ENCODE data around the gene ADAMTS19. TPM values are rescaled to one million over a fixed set of nuclear protein-coding genes. Genes with fewer than 3 reads are reported as not detected.
"Not testable (repeated sequence)": the region's sequence is repeated elsewhere in the genome, so short reads cannot be mapped to it uniquely, and the experiment has no call there.

ADAMTS19 gene
- total RNA-seq, result not detected
- not detected for polyA plus RNA-seq

- Histone ChIP-seq H3K4me1 (ENCODE audit: insufficient read depth, low read length) (no peaks in the 10 kb centered on the region), H3K27me3 (ENCODE audit: insufficient read depth, low read length, poor library complexity, severe bottlenecking) (no peaks in the 10 kb centered on the region), H3K4me3 (ENCODE audit: low read length) (no peak within 1 kb of the TSS), H3K36me3 (ENCODE audit: insufficient read depth, low read length) (no peaks in the 10 kb centered on the region), H3K27ac (ENCODE audit: low read depth, low read length) (no peak within 1 kb of the TSS), H3K9me3 (ENCODE audit: low read length) (no peaks in the 10 kb centered on the region)
- DNase-seq, result no peak
- Mint-ChIP-seq H3K27ac (no peak within 1 kb of the TSS), H3K36me3 (peaks cover 0 to 5% (median 0%) of the 10 kb centered on the region in 3 donors), H3K4me3 (no peak within 1 kb of the TSS), H3K4me1 (peaks cover 2 to 12% (median 6%) of the 10 kb centered on the region in 3 donors), H3K9me3 (peaks cover 0 to 9% (median 5%) of the 10 kb centered on the region in 5 donors), H3K27me3 (peaks cover 27 to 40% of the 10 kb centered on the region in 2 donors)
- POLR2A ChIA-PET, result no interaction called here
- CTCF ChIA-PET, result no interaction called here
Observed at GRCh38 chr5:129459777-129460671, at the start of gene ADAMTS19. Gene ADAMTS19, plus strand, starts transcription at chr5:129460298. Its CDS starts 94 bp downstream, at chr5:129460392.

DNA sequence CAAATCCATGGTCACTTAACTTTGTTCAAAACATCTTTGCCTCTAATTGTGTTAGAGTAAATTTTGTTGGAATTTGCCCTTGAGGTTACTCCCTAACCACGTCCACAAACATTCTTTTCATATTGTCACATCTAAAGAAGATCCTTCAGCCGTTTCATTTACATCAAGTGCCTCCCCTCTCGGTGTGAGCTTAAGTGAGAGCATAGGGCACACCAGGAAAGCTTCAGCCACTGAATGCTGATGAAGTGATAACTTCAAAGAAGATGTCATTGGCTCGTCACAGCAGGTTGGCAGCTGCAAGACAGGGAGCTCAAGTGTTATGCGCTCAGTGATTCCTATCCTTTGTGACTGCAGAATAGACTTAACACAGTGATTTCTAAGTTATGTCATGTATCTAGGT, 49.6 kb upstream of the ADAMTS19 start:
- no peak for DNase-seq
- Mint-ChIP-seq H3K4me1 (no peaks in the 10 kb centered on the region), H3K36me3 (no peaks in the 10 kb centered on the region), H3K4me3 (no peak overlapping the region), H3K9me3 (peaks cover 4 to 12% (median 7%) of the 10 kb centered on the region in 5 donors), H3K27me3 (no peaks in the 10 kb centered on the region), H3K27ac (no peak overlapping the region)
- H3K4me1 ChIP-seq (ENCODE audit: insufficient read depth, low read length), result no peaks in the 10 kb centered on the region
- H3K36me3 ChIP-seq (ENCODE audit: insufficient read depth, low read length), result no peaks in the 10 kb centered on the region
- ChIA-PET CTCF (no interaction called here), POLR2A (no interaction called here)
- no peak overlapping the region for H3K4me3 ChIP-seq (ENCODE audit: low read length)
- no peaks in the 10 kb centered on the region for H3K27me3 ChIP-seq (ENCODE audit: insufficient read depth, low read length, poor library complexity, severe bottlenecking)
- H3K9me3 ChIP-seq (ENCODE audit: low read length), result no peaks in the 10 kb centered on the region
- H3K27ac ChIP-seq (ENCODE audit: low read depth, low read length), result no peak overlapping the region

GRCh38 chr5:129412721-129413120, 47.4 kb upstream of the ADAMTS19 start:
- H3K4me1 Mint-ChIP-seq, result no peaks in the 10 kb centered on the region
- no peak overlapping the region for H3K27ac ChIP-seq (ENCODE audit: low read depth, low read length)
- no peaks in the 10 kb centered on the region for H3K36me3 Mint-ChIP-seq
- ChIA-PET POLR2A (no interaction called here), CTCF (no interaction called here)
- no peaks in the 10 kb centered on the region for H3K27me3 ChIP-seq (ENCODE audit: insufficient read depth, low read length, poor library complexity, severe bottlenecking)
- H3K4me1 ChIP-seq (ENCODE audit: insufficient read depth, low read length), result no peaks in the 10 kb centered on the region
- H3K27me3 Mint-ChIP-seq, result no peaks in the 10 kb centered on the region
- no peak overlapping the region for H3K4me3 ChIP-seq (ENCODE audit: low read length)
- no peak for DNase-seq
- no peaks in the 10 kb centered on the region for H3K9me3 ChIP-seq (ENCODE audit: low read length)
- H3K27ac Mint-ChIP-seq, result no peak overlapping the region
- H3K4me3 Mint-ChIP-seq, result no peak overlapping the region
- H3K36me3 ChIP-seq (ENCODE audit: insufficient read depth, low read length), result no peaks in the 10 kb centered on the region
- peaks cover 8 to 14% (median 11%) of the 10 kb centered on the region in 5 donors for H3K9me3 Mint-ChIP-seq

DNA sequence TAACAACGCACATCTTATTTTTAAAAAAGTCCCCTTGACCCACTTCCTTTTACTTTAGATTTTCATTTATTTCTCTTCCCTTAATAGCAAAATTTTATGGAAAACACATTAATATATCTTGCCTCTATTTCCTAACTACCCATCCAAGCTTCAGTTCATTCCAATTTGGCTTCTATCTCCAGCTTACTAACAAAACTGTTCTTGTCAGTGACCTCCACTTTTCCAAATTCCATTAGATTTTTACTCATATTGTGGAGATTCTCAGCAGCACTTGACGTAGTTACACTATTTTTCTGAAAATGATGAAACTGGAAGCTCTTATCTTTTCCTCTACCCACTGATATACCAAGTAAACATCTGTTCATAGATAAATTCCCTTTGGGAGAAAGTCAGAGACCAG, 46.5 kb upstream of the ADAMTS19 start:
- H3K4me1 ChIP-seq (ENCODE audit: insufficient read depth, low read length), result no peaks in the 10 kb centered on the region
- no peaks in the 10 kb centered on the region for H3K27me3 Mint-ChIP-seq
- no peaks in the 10 kb centered on the region for H3K36me3 Mint-ChIP-seq
- no peaks in the 10 kb centered on the region for H3K9me3 ChIP-seq (ENCODE audit: low read length)
- H3K4me3 ChIP-seq (ENCODE audit: low read length), result no peak overlapping the region
- H3K4me3 Mint-ChIP-seq, result no peak overlapping the region
- no peak overlapping the region for H3K27ac Mint-ChIP-seq
- H3K9me3 Mint-ChIP-seq, result peaks cover 8 to 14% (median 11%) of the 10 kb centered on the region in 5 donors
- H3K36me3 ChIP-seq (ENCODE audit: insufficient read depth, low read length), result no peaks in the 10 kb centered on the region
- H3K27ac ChIP-seq (ENCODE audit: low read depth, low read length), result no peak overlapping the region
- ChIA-PET POLR2A (no interaction called here), CTCF (no interaction called here)
- H3K4me1 Mint-ChIP-seq, result no peaks in the 10 kb centered on the region
- no peak for DNase-seq
- H3K27me3 ChIP-seq (ENCODE audit: insufficient read depth, low read length, poor library complexity, severe bottlenecking), result no peaks in the 10 kb centered on the region

GRCh38 chr5:129419292-129419691, 40.8 kb upstream of the ADAMTS19 start:
- Histone ChIP-seq H3K9me3 (ENCODE audit: low read length) (no peaks in the 10 kb centered on the region), H3K4me3 (ENCODE audit: low read length) (no peak overlapping the region), H3K27ac (ENCODE audit: low read depth, low read length) (no peak overlapping the region), H3K27me3 (ENCODE audit: insufficient read depth, low read length, poor library complexity, severe bottlenecking) (no peaks in the 10 kb centered on the region), H3K36me3 (ENCODE audit: insufficient read depth, low read length) (no peaks in the 10 kb centered on the region), H3K4me1 (ENCODE audit: insufficient read depth, low read length) (no peaks in the 10 kb centered on the region)
- Mint-ChIP-seq H3K36me3 (no peaks in the 10 kb centered on the region), H3K9me3 (peaks cover 2 to 10% (median 6%) of the 10 kb centered on the region in 5 donors), H3K4me1 (no peaks in the 10 kb centered on the region), H3K27me3 (no peaks in the 10 kb centered on the region), H3K4me3 (no peak overlapping the region), H3K27ac (no peak overlapping the region)
- DNase-seq, result no peak
- POLR2A ChIA-PET, result no interaction called here
- CTCF ChIA-PET, result no interaction called here

DNA sequence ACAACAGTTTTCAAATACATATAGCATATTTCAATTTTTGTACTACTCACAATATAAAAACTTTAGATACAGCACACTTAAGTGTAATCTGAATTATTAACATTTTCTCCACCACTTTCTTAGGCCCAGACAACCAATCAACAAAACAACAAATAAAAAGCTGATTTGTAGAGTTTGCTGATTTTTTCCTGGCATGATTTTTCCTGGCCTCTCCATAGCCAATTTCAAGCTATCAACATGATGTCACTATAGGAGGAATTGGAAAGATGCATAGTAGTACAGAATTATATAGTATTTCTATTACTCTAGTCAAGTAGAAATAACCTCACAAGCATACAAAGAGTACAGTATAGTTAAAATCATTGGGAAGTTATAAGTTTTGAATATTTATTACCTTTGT, 35.1 kb upstream of the ADAMTS19 start:
- Histone ChIP-seq H3K36me3 (ENCODE audit: insufficient read depth, low read length) (no peaks in the 10 kb centered on the region), H3K4me1 (ENCODE audit: insufficient read depth, low read length) (no peaks in the 10 kb centered on the region), H3K27me3 (ENCODE audit: insufficient read depth, low read length, poor library complexity, severe bottlenecking) (no peaks in the 10 kb centered on the region), H3K9me3 (ENCODE audit: low read length) (no peaks in the 10 kb centered on the region), H3K4me3 (ENCODE audit: low read length) (no peak overlapping the region), H3K27ac (ENCODE audit: low read depth, low read length) (no peak overlapping the region)
- no peaks in the 10 kb centered on the region for H3K27me3 Mint-ChIP-seq
- no peak for DNase-seq
- no peak overlapping the region for H3K27ac Mint-ChIP-seq
- no peaks in the 10 kb centered on the region for H3K36me3 Mint-ChIP-seq
- CTCF ChIA-PET, result no interaction called here
- peaks cover 0 to 4% (median 3%) of the 10 kb centered on the region in 5 donors for H3K9me3 Mint-ChIP-seq
- no peak overlapping the region for H3K4me3 Mint-ChIP-seq
- POLR2A ChIA-PET, result no interaction called here
- H3K4me1 Mint-ChIP-seq, result no peaks in the 10 kb centered on the region

GRCh38 chr5:129426071-129426470, 34.0 kb upstream of the ADAMTS19 start:
- Mint-ChIP-seq H3K27me3 (no peaks in the 10 kb centered on the region), H3K4me3 (no peak overlapping the region)

GRCh38 chr5:129428636-129429035, 31.5 kb upstream of the ADAMTS19 start:
- POLR2A ChIA-PET; H3K27me3 Mint-ChIP-seq; H3K4me3 ChIP-seq (ENCODE audit: low read length); CTCF ChIA-PET; H3K4me1 Mint-ChIP-seq; H3K27ac Mint-ChIP-seq; H3K9me3 Mint-ChIP-seq; H3K9me3 ChIP-seq (ENCODE audit: low read length); H3K27ac ChIP-seq (ENCODE audit: low read depth, low read length); DNase-seq; H3K4me3 Mint-ChIP-seq; H3K27me3 ChIP-seq (ENCODE audit: insufficient read depth, low read length, poor library complexity, severe bottlenecking); H3K36me3 ChIP-seq (ENCODE audit: insufficient read depth, low read length); H3K36me3 Mint-ChIP-seq; H3K4me1 ChIP-seq (ENCODE audit: insufficient read depth, low read length): not testable (repeated sequence)

More at GRCh38 chr5:129426071-129426470, 34.0 kb upstream of the ADAMTS19 start:
- H3K4me1 Mint-ChIP-seq, result no peaks in the 10 kb centered on the region
- Histone ChIP-seq H3K36me3 (ENCODE audit: insufficient read depth, low read length) (no peaks in the 10 kb centered on the region), H3K27ac (ENCODE audit: low read depth, low read length) (no peak overlapping the region), H3K4me1 (ENCODE audit: insufficient read depth, low read length) (no peaks in the 10 kb centered on the region), H3K9me3 (ENCODE audit: low read length) (no peaks in the 10 kb centered on the region), H3K27me3 (ENCODE audit: insufficient read depth, low read length, poor library complexity, severe bottlenecking) (no peaks in the 10 kb centered on the region), H3K4me3 (ENCODE audit: low read length) (no peak overlapping the region)
- CTCF ChIA-PET, result no interaction called here
- POLR2A ChIA-PET, result no interaction called here
- H3K27ac Mint-ChIP-seq, result no peak overlapping the region
- H3K9me3 Mint-ChIP-seq, result peaks cover 0 to 4% (median 3%) of the 10 kb centered on the region in 5 donors
- no peak for DNase-seq
- H3K36me3 Mint-ChIP-seq, result no peaks in the 10 kb centered on the region
